KMS-11 (cell line): Measurements from ENCODE around the gene IL17RB.

Experiments used
- H2AFZ ChIP-seq: fragments of 200-600 bp; sonication (generic); 2 replicates; pipeline ENCODE4 v1.6.1; 2016; ENCODE audit warnings: antibody characterized with exemption, mixed run types, low read depth
- H3K27ac ChIP-seq: fragments of 200-600 bp; sonication (generic); 2 replicates; pipeline ENCODE4 v1.6.1; 2016; ENCODE audit warnings: mild to moderate bottlenecking, mixed run types
- H3K27me3 ChIP-seq: fragments of 200-600 bp; sonication (generic); 2 replicates; pipeline ENCODE4 v1.6.1; 2017; ENCODE audit warnings: mild to moderate bottlenecking, low read depth, mixed run types, moderate library complexity; ENCODE audit not compliant: insufficient read depth
- H3K36me3 ChIP-seq: fragments of 200-600 bp; sonication (generic); 2 replicates; pipeline ENCODE4 v1.6.1; 2017; ENCODE audit warnings: mild to moderate bottlenecking, mixed run types; ENCODE audit not compliant: insufficient read depth
- H3K4me1 ChIP-seq: fragments of 200-600 bp; sonication (generic); 2 replicates; pipeline ENCODE4 v1.6.1; 2016; ENCODE audit warnings: mild to moderate bottlenecking, low read depth, mixed run types; ENCODE audit not compliant: poor library complexity, severe bottlenecking
- H3K4me2 ChIP-seq: fragments of 200-600 bp; sonication (generic); 2 replicates; pipeline ENCODE4 v1.7.0; 2016; ENCODE audit warnings: mild to moderate bottlenecking, mixed run types
- H3K4me3 ChIP-seq: fragments of 200-600 bp; sonication (generic); IDR thresholded peaks from 2 replicates; pipeline ENCODE4 v1.6.1; 2017; ENCODE audit warnings: low read depth, low read length, mixed read lengths; ENCODE audit not compliant: insufficient read depth
- H3K79me2 ChIP-seq: fragments of 200-600 bp; sonication (generic); 2 replicates; pipeline ENCODE4 v1.6.1; 2016; ENCODE audit warnings: low read depth, mixed run types; ENCODE audit not compliant: insufficient read depth
- H3K9ac ChIP-seq: fragments of 200-600 bp; sonication (generic); 2 replicates; pipeline ENCODE4 v1.6.1; 2016; ENCODE audit warnings: mild to moderate bottlenecking, mixed run types
- H4K20me1 ChIP-seq: fragments of 200-600 bp; sonication (generic); 2 replicates; pipeline ENCODE4 v1.6.1; 2016; ENCODE audit warnings: mild to moderate bottlenecking, mixed run types; ENCODE audit not compliant: insufficient read depth
- CTCF ChIP-seq: fragments of 200-600 bp; sonication (generic); conservative IDR thresholded peaks from 2 replicates; pipeline ENCODE4 v1.6.1; 2017; ENCODE audit warnings: low read depth, mild to moderate bottlenecking, antibody characterized with exemption, low read length, moderate library complexity, mixed read lengths

Gene IL17RB

GRCh38 chr3:53841296-53841695 is 5.1 kb upstream of the IL17RB start:
- H2AFZ ChIP-seq = no peak overlapping the region
- no peak overlapping the region for H3K4me2 ChIP-seq
- H3K4me1 ChIP-seq = no peaks in the 10 kb centered on the region
- H3K27ac ChIP-seq = no peak overlapping the region
- no peak for TF ChIP-seq CTCF
- H3K79me2 ChIP-seq = no peaks in the 10 kb centered on the region
- H3K9ac ChIP-seq = no peak overlapping the region
- no peaks in the 10 kb centered on the region for H3K36me3 ChIP-seq
- H3K4me3 ChIP-seq = no peak overlapping the region
- H4K20me1 ChIP-seq = no peaks in the 10 kb centered on the region
- no peaks in the 10 kb centered on the region for H3K27me3 ChIP-seq

- Histone ChIP-seq H3K27ac (no peak overlapping the region), H3K79me2 (no peaks in the 10 kb centered on the region), H3K27me3 (no peaks in the 10 kb centered on the region), H3K36me3 (no peaks in the 10 kb centered on the region), H3K4me1 (no peaks in the 10 kb centered on the region), H3K9ac (no peak overlapping the region), H4K20me1 (no peaks in the 10 kb centered on the region), H3K4me2 (no peak overlapping the region), H2AFZ (no peak overlapping the region), H3K4me3 (no peak overlapping the region)
- TF ChIP-seq CTCF = no peak
Measured at GRCh38 chr3:53842436-53843194, 3.8 kb upstream of the IL17RB start.

GRCh38 chr3:53843195-53844177 is 2.9 kb upstream of the IL17RB start:
- Histone ChIP-seq H2AFZ (no peak overlapping the region), H3K9ac (no peak overlapping the region), H3K4me1 (no peaks in the 10 kb centered on the region), H3K27me3 (no peaks in the 10 kb centered on the region), H3K4me3 (no peak overlapping the region), H3K27ac (no peak overlapping the region), H3K4me2 (no peak overlapping the region), H3K36me3 (no peaks in the 10 kb centered on the region), H4K20me1 (no peaks in the 10 kb centered on the region), H3K79me2 (no peaks in the 10 kb centered on the region)
- TF ChIP-seq CTCF = no peak

- Histone ChIP-seq H3K4me1 (no peaks in the 10 kb centered on the region), H3K27me3 (no peaks in the 10 kb centered on the region), H4K20me1 (no peaks in the 10 kb centered on the region), H3K4me2 (no peak overlapping the region), H3K27ac (no peak overlapping the region), H3K9ac (no peak overlapping the region), H3K36me3 (no peaks in the 10 kb centered on the region), H3K4me3 (no peak overlapping the region), H2AFZ (no peak overlapping the region), H3K79me2 (no peaks in the 10 kb centered on the region)
- no peak for TF ChIP-seq CTCF
Measured at GRCh38 chr3:53844262-53845102, 1.9 kb upstream of the IL17RB start.
